Panc1 (cell line): ENCODE results near the gene PDLIM7. TPM values are rescaled to one million over a fixed set of nuclear protein-coding genes. Genes with fewer than 3 reads are reported as not detected.

Experiments
- ATAC-seq: fragments of 200-7000 bp; cut with Tn5 transposase; 2 replicates; pipeline ENCODE4 v1.9.1; 2020; ENCODE audit warnings: mild to moderate bottlenecking, moderate library complexity
- BruUV-seq: library from RNA; stranded (reverse); fragments of 400-500 nt; replicated peaks from 2 replicates; lab custom pipeline; 2021; lab: Mats Ljungman, UMichigan
- CTCF ChIA-PET: fragments of 300-600 bp; sonication (Branson Sonifier 250); formaldehyde crosslinking; loops from one replicate; lab custom pipeline; 2022; ENCODE audit warnings: antibody characterized with exemption; lab: Charles Lee
- POLR2A ChIA-PET: fragments of 300-600 bp; sonication (Branson Sonifier 250); formaldehyde crosslinking; loops from one replicate; lab custom pipeline; 2022; ENCODE audit warnings: antibody characterized with exemption; lab: Charles Lee
- DNase-seq: peaks from one replicate; pipeline ENCODE4 v3.0.0-alpha.2; 2010; ENCODE audit warnings: low read depth, low spot score
- H3K27ac ChIP-seq: 2 replicates; pipeline ENCODE4 v1.5.1; 2011; ENCODE audit warnings: mild to moderate bottlenecking, low read length, inconsistent platforms
- H3K27me3 ChIP-seq: fragments of 200-500 bp; sonication (Bioruptor generic); 2 replicates; pipeline ENCODE4 v1.6.0; 2014; ENCODE audit warnings: low read length, inconsistent platforms; ENCODE audit not compliant: control insufficient read depth, insufficient read depth
- H3K36me3 ChIP-seq: fragments of 200-500 bp; sonication (Bioruptor generic); 2 replicates; pipeline ENCODE4 v1.5.1; 2014; ENCODE audit warnings: inconsistent platforms, mild to moderate bottlenecking, low read length, moderate library complexity; ENCODE audit not compliant: control insufficient read depth, insufficient read depth
- H3K4me1 ChIP-seq: 2 replicates; pipeline ENCODE4 v1.5.1; 2011; ENCODE audit warnings: inconsistent platforms, mild to moderate bottlenecking, low read length, moderate library complexity; ENCODE audit not compliant: control insufficient read depth, insufficient read depth
- H3K4me3 ChIP-seq, 2 experiments: 2 replicates each; pipeline ENCODE4 v1.5.1; 2011 to 2012; ENCODE audit warnings: low read depth in 2 of 2, low read length in 2 of 2, mild to moderate bottlenecking in 2 of 2, inconsistent platforms in 1 of 2, moderate library complexity in 1 of 2
- H3K9me3 ChIP-seq: fragments of 200-500 bp; sonication (Bioruptor generic); 2 replicates; pipeline ENCODE4 v1.5.1; 2014; ENCODE audit warnings: low read depth, mild to moderate bottlenecking, inconsistent platforms, low read length, moderate library complexity; ENCODE audit not compliant: control insufficient read depth, insufficient read depth
- CTCF ChIP-seq: fragments of 450-650 bp; IDR thresholded peaks from 2 replicates; pipeline ENCODE4 v1.5.1; 2017; ENCODE audit warnings: mild to moderate bottlenecking
- POLR2AphosphoS5 ChIP-seq: IDR thresholded peaks from 2 replicates; pipeline ENCODE4 v1.6.1; 2012; ENCODE audit warnings: mild to moderate bottlenecking, low read depth, low read length, moderate library complexity
- REST ChIP-seq, 2 experiments: IDR thresholded peaks; 2 replicates each; pipeline ENCODE4 v1.6.1; 2011 to 2012; ENCODE audit warnings: low read depth in 2 of 2, control low read depth in 1 of 2, low read length in 1 of 2, mild to moderate bottlenecking in 1 of 2, moderate library complexity in 1 of 2; ENCODE audit not compliant: insufficient read depth in 1 of 2
- SIN3A ChIP-seq: IDR thresholded peaks from 2 replicates; pipeline ENCODE4 v1.6.1; 2012; ENCODE audit warnings: low read depth, mild to moderate bottlenecking, low read length, moderate library complexity, borderline replicate concordance; ENCODE audit not compliant: insufficient read depth
- TCF7L2 ChIP-seq: IDR thresholded peaks from 2 replicates; pipeline ENCODE4 v1.6.1; 2011; ENCODE audit warnings: mild to moderate bottlenecking, low read depth, low read length, inconsistent platforms
- in situ Hi-C: cut with HindIII; loops from 2 replicates; pipeline ENCODE4 v1.10.0; 2016; ENCODE audit warnings: low sequenced_read_pairs, low pct_unique_long_range_greater_than_20kb
- intact Hi-C: fragments of 100-400 bp; cut with micrococcal nuclease; formaldehyde crosslinking; loops from one replicate; pipeline ENCODE4 v1.10.0; 2022; ENCODE audit not compliant: unreplicated experiment
- total RNA-seq: library from RNA; stranded (reverse); gene quantifications from one replicate; pipeline ENCODE4 v1.2.1, GENCODE V29; 2021; ENCODE audit not compliant: unreplicated experiment

The PDLIM7 gene
- total RNA-seq, 1 experiment from 2014 or later, result 62.9 TPM

GRCh38 chr5:177511181-177511580, 13.8 kb upstream of the PDLIM7 start:
- in situ Hi-C loops (no loop called here), intact Hi-C loops (no loop called here)
- H3K9me3 ChIP-seq, result no peaks in the 10 kb centered on the region
- no peak overlapping the region for H3K27ac ChIP-seq
- ChIA-PET CTCF (no interaction called here), POLR2A (no interaction called here)
- H3K36me3 ChIP-seq, result peaks cover 8% of the 10 kb centered on the region
- no TSS peak for BruUV-seq
- H3K27me3 ChIP-seq, result no peaks in the 10 kb centered on the region
- ATAC-seq (no peak), DNase-seq (no peak)
- H3K4me3 ChIP-seq, result no peak overlapping the region
- no peak for TF ChIP-seq TCF7L2
- peaks cover 13% of the 10 kb centered on the region; the same call in 1 of the 2 replicates for H3K4me1 ChIP-seq

- TF ChIP-seq TCF7L2, result no peak
- TF ChIP-seq SIN3A, result no peak
- no peak for TF ChIP-seq CTCF
- TF ChIP-seq POLR2AphosphoS5, result no peak
- no peak for TF ChIP-seq REST (IDR thresholded peaks at IDR 0.05; ENCODE audit: insufficient read depth in 1 of 2, low read depth in 2 of 2, low read length in 1 of 2)
- no peak overlapping the region for H3K27ac ChIP-seq
- in situ Hi-C loops, result no loop called here
- intact Hi-C loops, result no loop called here
- DNase-seq, result no peak
- no TSS peak for BruUV-seq
- ChIA-PET POLR2A (no interaction called here), CTCF (no interaction called here)
- no peaks in the 10 kb centered on the region for H3K27me3 ChIP-seq
- no peaks in the 10 kb centered on the region for H3K9me3 ChIP-seq
- H3K4me1 ChIP-seq, result peaks cover 9% of the 10 kb centered on the region; the same call in 1 of the 2 replicates
- ATAC-seq, result no peak
- no peak overlapping the region for H3K4me3 ChIP-seq
- H3K36me3 ChIP-seq, result peaks cover 6% of the 10 kb centered on the region
These were observed 13.2 kb upstream of the PDLIM7 start for GRCh38 chr5:177510567-177511053.

GRCh38 chr5:177509991-177510566, 12.7 kb upstream of the PDLIM7 start:
- H3K27ac ChIP-seq, result no peak overlapping the region
- POLR2A ChIA-PET, result no interaction called here
- intact Hi-C loops, result no loop called here
- TF ChIP-seq POLR2AphosphoS5 (no peak), CTCF (no peak)
- H3K36me3 ChIP-seq, result peaks cover 6% of the 10 kb centered on the region
- H3K27me3 ChIP-seq, result no peaks in the 10 kb centered on the region
- in situ Hi-C loops, result no loop called here
- no TSS peak for BruUV-seq
- H3K4me1 ChIP-seq, result peaks cover 4% of the 10 kb centered on the region; the same call in 1 of the 2 replicates
- no peak overlapping the region for H3K4me3 ChIP-seq
- CTCF ChIA-PET, result no interaction called here
- ATAC-seq (peak; percentile 13), DNase-seq (no peak)
- H3K9me3 ChIP-seq, result no peaks in the 10 kb centered on the region
